Activated naive CD4-positive, alpha-beta T cell treated with anti-CD3 and anti-CD28 coated beads, Interleukin-2, amount 10 ng/mL, durations not matched to agents 7 days and 5 days (primary cell): ENCODE data around the gene GUCY2F.

Experiments used
- CTCF ChIA-PET: fragments of 350-600 bp; sonication (Branson Sonifier 250); formaldehyde crosslinking; loops from one replicate; lab custom pipeline; 2021; ENCODE audit warnings: antibody characterized with exemption; lab: Charles Lee
- DNase-seq: peaks from one replicate; pipeline ENCODE4 v3.0.0-alpha.2; 2020
- H3K27ac Mint-ChIP-seq: one replicate; pipeline ENCODE4 v1.8.0; 2021; ENCODE audit warnings: mild to moderate bottlenecking, moderate library complexity, mixed read lengths
- H3K27me3 Mint-ChIP-seq: one replicate; pipeline ENCODE4 v1.8.0; 2021; ENCODE audit warnings: mild to moderate bottlenecking, mixed read lengths
- H3K36me3 Mint-ChIP-seq: one replicate; pipeline ENCODE4 v1.8.0; 2021; ENCODE audit warnings: mixed read lengths
- H3K4me1 Mint-ChIP-seq: one replicate; pipeline ENCODE4 v1.8.0; 2021; ENCODE audit warnings: mixed read lengths
- H3K4me3 Mint-ChIP-seq: one replicate; pipeline ENCODE4 v1.8.0; 2021; ENCODE audit warnings: mild to moderate bottlenecking, moderate library complexity, mixed read lengths
- H3K9me3 Mint-ChIP-seq: one replicate; pipeline ENCODE4 v1.8.0; 2021; ENCODE audit warnings: mixed read lengths

GUCY2F gene

GRCh38 chrX:109374262-109374960 is 107.5 kb downstream of the GUCY2F start:
- no peak for DNase-seq
- H3K4me1 Mint-ChIP-seq = no peaks in the 10 kb centered on the region
- no peaks in the 10 kb centered on the region for H3K9me3 Mint-ChIP-seq
- H3K27ac Mint-ChIP-seq = no peak overlapping the region
- CTCF ChIA-PET = no interaction called here
- no peaks in the 10 kb centered on the region for H3K27me3 Mint-ChIP-seq
- no peaks in the 10 kb centered on the region for H3K36me3 Mint-ChIP-seq
- H3K4me3 Mint-ChIP-seq = no peak overlapping the region

GRCh38 chrX:109373468-109373867 is 108.4 kb downstream of the GUCY2F start:
- CTCF ChIA-PET = no interaction called here
- Mint-ChIP-seq H3K36me3 (no peaks in the 10 kb centered on the region), H3K4me3 (no peak overlapping the region), H3K27ac (no peak overlapping the region), H3K4me1 (no peaks in the 10 kb centered on the region), H3K27me3 (no peaks in the 10 kb centered on the region), H3K9me3 (no peaks in the 10 kb centered on the region)
- no peak for DNase-seq

DNA sequence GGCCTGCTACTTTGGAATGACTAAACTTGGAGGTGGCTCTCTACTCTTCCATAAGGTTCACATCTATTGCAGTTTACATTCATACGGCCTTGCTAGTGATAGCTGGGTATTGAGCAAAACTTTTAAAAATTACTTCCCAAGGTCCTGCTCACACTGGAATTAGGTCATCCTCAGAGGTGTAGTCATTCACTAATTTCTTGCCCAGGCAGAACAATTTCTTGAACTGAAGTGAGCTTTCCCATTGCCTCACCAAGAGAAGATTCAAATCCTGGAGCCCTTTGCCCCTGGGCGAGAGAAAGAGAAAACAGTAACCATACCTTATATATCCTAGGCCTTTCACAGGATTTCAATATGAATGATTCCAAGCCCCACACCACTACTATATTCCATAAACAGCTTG is 109.2 kb downstream of the GUCY2F start:
- Mint-ChIP-seq H3K4me1 (no peaks in the 10 kb centered on the region), H3K27me3 (no peaks in the 10 kb centered on the region), H3K27ac (no peak overlapping the region), H3K36me3 (no peaks in the 10 kb centered on the region), H3K4me3 (no peak overlapping the region), H3K9me3 (no peaks in the 10 kb centered on the region)
- CTCF ChIA-PET = no interaction called here
- no peak for DNase-seq

- Mint-ChIP-seq H3K27ac (no peak overlapping the region), H3K36me3 (no peaks in the 10 kb centered on the region), H3K4me1 (no peaks in the 10 kb centered on the region), H3K4me3 (no peak overlapping the region), H3K27me3 (no peaks in the 10 kb centered on the region), H3K9me3 (no peaks in the 10 kb centered on the region)
- DNase-seq = no peak
- CTCF ChIA-PET = no interaction called here
These were observed 109.6 kb downstream of the GUCY2F start for GRCh38 chrX:109372291-109372690.

DNA sequence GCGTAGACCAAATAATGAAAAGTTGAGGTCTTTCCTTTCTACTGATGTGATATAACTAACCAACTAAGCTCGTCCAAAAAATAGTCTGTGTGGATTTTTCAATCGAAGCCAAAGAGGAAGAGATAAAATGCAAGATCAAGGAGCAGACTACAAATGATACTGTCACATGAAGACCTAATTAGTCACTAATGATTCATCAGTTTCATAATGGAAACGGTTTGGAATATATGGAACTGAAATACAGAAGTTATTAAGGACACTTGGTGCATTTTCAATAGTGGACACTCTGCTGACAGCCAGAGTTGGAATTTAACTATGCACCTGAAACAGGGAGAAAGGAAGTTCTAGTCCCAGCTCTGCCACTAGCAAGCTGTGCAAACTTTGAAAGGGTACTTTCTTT is 119.8 kb downstream of the GUCY2F start:
- no peaks in the 10 kb centered on the region for H3K27me3 Mint-ChIP-seq
- no peaks in the 10 kb centered on the region for H3K9me3 Mint-ChIP-seq
- no peaks in the 10 kb centered on the region for H3K4me1 Mint-ChIP-seq
- CTCF ChIA-PET = no interaction called here
- DNase-seq = no peak
- no peak overlapping the region for H3K4me3 Mint-ChIP-seq
- no peak overlapping the region for H3K27ac Mint-ChIP-seq
- no peaks in the 10 kb centered on the region for H3K36me3 Mint-ChIP-seq

DNA sequence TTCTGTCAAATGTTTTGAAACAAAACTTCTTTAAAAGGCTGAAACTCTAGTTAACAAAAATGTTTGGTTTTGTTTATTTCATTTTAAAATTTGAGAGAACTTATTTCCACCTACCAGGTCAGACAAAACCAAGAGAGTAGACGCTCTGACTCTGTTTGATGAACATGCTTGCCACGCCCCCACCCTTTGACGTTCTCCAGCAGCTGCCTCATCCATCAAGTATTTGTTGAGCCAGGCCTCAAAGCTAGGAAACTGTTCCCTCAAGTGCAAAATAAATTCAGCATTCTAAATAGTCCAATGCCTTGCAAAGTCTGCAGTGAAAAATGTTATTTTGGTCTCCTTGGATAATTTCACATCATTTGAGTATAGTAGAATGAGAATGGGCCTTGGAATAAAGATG is 121.6 kb downstream of the GUCY2F start:
- Mint-ChIP-seq H3K27me3 (no peaks in the 10 kb centered on the region), H3K4me1 (no peaks in the 10 kb centered on the region), H3K27ac (no peak overlapping the region), H3K4me3 (no peak overlapping the region), H3K36me3 (no peaks in the 10 kb centered on the region), H3K9me3 (no peaks in the 10 kb centered on the region)
- CTCF ChIA-PET = no interaction called here
- no peak for DNase-seq

DNA sequence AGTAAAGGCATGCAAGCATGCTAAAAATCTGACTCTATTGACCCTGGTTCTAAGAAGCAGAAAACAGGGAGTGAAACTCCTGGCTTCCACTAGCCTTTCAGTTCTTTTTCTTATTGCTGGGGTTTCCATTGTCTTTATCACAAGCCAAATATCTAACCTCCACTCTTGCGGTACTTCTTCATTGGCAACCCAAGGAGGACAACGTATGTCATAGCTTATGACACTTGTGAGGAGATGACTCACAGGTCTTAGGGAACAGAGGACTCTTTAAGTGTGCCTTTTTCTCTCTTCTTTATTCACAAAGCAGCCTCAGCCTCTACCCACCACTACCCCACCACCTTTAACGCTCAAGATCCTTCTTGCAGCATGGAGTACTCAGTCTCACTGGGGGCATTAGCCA is 124.2 kb downstream of the GUCY2F start:
- H3K9me3 Mint-ChIP-seq = no peaks in the 10 kb centered on the region
- H3K27me3 Mint-ChIP-seq = no peaks in the 10 kb centered on the region
- no peaks in the 10 kb centered on the region for H3K4me1 Mint-ChIP-seq
- DNase-seq = no peak
- no peak overlapping the region for H3K4me3 Mint-ChIP-seq
- H3K36me3 Mint-ChIP-seq = no peaks in the 10 kb centered on the region
- no peak overlapping the region for H3K27ac Mint-ChIP-seq
- CTCF ChIA-PET = no interaction called here

DNA sequence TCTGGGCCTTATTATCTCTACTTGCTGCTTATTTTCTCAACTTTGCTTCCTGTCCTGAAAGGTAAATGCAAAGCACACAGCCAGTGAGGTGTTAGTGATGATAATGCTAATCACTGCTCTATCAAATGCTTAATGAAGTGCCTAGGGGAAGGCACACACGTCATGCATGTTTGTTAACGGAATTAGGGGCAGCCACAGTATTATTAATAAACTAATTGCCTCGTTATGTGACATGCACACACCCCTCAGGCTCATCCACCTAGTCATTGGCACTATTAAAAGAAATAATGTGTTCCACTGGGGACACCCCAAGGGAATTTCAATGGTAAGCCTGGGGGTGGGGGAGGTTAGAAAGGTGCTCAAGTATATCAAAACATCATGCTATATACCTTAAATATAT is 125.2 kb downstream of the GUCY2F start:
- H3K27me3 Mint-ChIP-seq = no peaks in the 10 kb centered on the region
- no peak overlapping the region for H3K4me3 Mint-ChIP-seq
- no peak for DNase-seq
- no peaks in the 10 kb centered on the region for H3K4me1 Mint-ChIP-seq
- CTCF ChIA-PET = no interaction called here
- H3K27ac Mint-ChIP-seq = no peak overlapping the region
- H3K36me3 Mint-ChIP-seq = no peaks in the 10 kb centered on the region
- H3K9me3 Mint-ChIP-seq = no peaks in the 10 kb centered on the region

DNA sequence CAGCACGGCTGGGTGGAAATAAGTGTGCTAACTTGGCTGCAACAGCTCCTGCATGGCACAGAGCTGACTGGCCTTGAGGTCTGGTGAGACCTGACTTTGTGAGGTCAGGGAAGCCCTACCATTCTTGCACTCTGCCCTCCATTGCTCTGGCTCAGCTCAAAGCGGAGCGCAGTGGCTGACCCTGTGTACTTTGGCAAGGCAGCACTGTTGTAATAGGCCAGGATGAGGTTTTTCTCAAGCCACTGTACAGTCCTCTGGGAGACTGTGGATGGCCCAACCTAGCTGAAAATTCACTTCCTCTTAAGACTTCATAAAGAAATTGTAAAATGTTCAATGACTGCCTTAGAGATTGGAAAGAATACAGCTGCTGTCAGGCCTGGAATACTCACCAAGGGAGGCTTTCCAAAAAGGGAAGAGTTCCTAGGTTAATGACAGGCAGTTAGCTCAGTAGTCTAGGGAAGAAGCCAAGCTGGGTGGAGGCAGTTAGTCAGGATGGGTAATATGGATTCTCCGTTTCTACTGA is 129.8 kb downstream of the GUCY2F start:
- no peaks in the 10 kb centered on the region for H3K9me3 Mint-ChIP-seq
- H3K27me3 Mint-ChIP-seq = no peaks in the 10 kb centered on the region
- no peak overlapping the region for H3K4me3 Mint-ChIP-seq
- no peaks in the 10 kb centered on the region for H3K36me3 Mint-ChIP-seq
- no peak overlapping the region for H3K27ac Mint-ChIP-seq
- CTCF ChIA-PET = no interaction called here
- H3K4me1 Mint-ChIP-seq = no peaks in the 10 kb centered on the region
- DNase-seq = no peak

- H3K36me3 Mint-ChIP-seq = no peaks in the 10 kb centered on the region
- no peak overlapping the region for H3K4me3 Mint-ChIP-seq
- H3K4me1 Mint-ChIP-seq = no peaks in the 10 kb centered on the region
- no peak overlapping the region for H3K27ac Mint-ChIP-seq
- no peaks in the 10 kb centered on the region for H3K27me3 Mint-ChIP-seq
- CTCF ChIA-PET = no interaction called here
- DNase-seq = no peak
- H3K9me3 Mint-ChIP-seq = no peaks in the 10 kb centered on the region
These were observed 130.3 kb downstream of the GUCY2F start for GRCh38 chrX:109351557-109351956.

DNA sequence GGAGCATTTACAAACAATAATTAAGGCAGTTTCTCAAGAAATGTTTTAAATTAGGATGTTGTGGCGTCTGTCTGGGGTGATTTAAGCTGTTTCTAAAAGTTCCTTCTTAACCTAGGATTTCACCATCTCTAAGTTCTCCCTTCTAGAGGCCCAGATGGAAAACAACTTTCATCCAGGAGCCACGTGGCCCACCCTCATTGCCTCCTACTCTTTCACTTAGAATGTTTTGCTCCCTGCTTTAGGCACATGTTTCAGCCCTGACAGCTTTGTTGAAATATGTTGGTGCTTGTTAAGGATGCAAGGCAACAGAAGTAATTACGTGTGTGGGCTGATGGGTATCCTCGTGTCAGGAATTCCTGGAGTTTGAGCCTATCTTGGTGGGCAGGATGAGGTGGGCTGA is 131.3 kb downstream of the GUCY2F start:
- no peak overlapping the region for H3K4me3 Mint-ChIP-seq
- H3K9me3 Mint-ChIP-seq = no peaks in the 10 kb centered on the region
- no peak for DNase-seq
- no peaks in the 10 kb centered on the region for H3K27me3 Mint-ChIP-seq
- no peaks in the 10 kb centered on the region for H3K36me3 Mint-ChIP-seq
- no peak overlapping the region for H3K27ac Mint-ChIP-seq
- CTCF ChIA-PET = no interaction called here
- no peaks in the 10 kb centered on the region for H3K4me1 Mint-ChIP-seq

GRCh38 chrX:109350051-109350450 is 131.8 kb downstream of the GUCY2F start:
- Mint-ChIP-seq H3K4me3 (no peak overlapping the region), H3K27me3 (no peaks in the 10 kb centered on the region), H3K36me3 (no peaks in the 10 kb centered on the region), H3K9me3 (no peaks in the 10 kb centered on the region), H3K27ac (no peak overlapping the region), H3K4me1 (no peaks in the 10 kb centered on the region)
- CTCF ChIA-PET = no interaction called here
- no peak for DNase-seq

GRCh38 chrX:109347632-109348031 is 134.3 kb downstream of the GUCY2F start:
- CTCF ChIA-PET = no interaction called here
- H3K27me3 Mint-ChIP-seq = no peaks in the 10 kb centered on the region
- no peaks in the 10 kb centered on the region for H3K4me1 Mint-ChIP-seq
- no peak for DNase-seq
- no peaks in the 10 kb centered on the region for H3K9me3 Mint-ChIP-seq
- H3K27ac Mint-ChIP-seq = no peak overlapping the region
- H3K36me3 Mint-ChIP-seq = no peaks in the 10 kb centered on the region
- H3K4me3 Mint-ChIP-seq = no peak overlapping the region

GRCh38 chrX:109346491-109346890 is 135.4 kb downstream of the GUCY2F start:
- Mint-ChIP-seq H3K27ac (no peak overlapping the region), H3K36me3 (no peaks in the 10 kb centered on the region), H3K4me3 (no peak overlapping the region), H3K9me3 (no peaks in the 10 kb centered on the region), H3K27me3 (no peaks in the 10 kb centered on the region), H3K4me1 (no peaks in the 10 kb centered on the region)
- no peak for DNase-seq
- CTCF ChIA-PET = no interaction called here

DNA sequence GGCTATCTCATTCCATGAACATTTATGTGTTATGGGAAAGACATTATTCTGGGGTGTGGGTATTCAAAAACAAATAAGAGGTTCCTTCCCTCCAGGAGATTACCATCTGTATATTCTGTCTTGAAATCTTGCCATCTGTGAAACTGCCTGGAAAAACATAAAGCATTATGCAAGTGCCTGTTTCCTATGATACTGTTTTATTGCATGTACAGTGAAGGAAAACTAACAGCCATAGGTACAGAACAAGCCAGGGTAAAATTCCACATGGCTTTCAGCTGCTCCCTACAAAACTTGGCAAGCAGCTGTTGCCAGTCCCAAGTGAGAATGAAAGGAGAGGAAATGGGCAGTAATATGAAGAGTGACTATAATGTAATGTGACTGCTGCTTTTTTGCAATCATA is 136.0 kb downstream of the GUCY2F start:
- no peak overlapping the region for H3K27ac Mint-ChIP-seq
- CTCF ChIA-PET = no interaction called here
- H3K9me3 Mint-ChIP-seq = no peaks in the 10 kb centered on the region
- H3K4me3 Mint-ChIP-seq = no peak overlapping the region
- no peaks in the 10 kb centered on the region for H3K36me3 Mint-ChIP-seq
- H3K27me3 Mint-ChIP-seq = no peaks in the 10 kb centered on the region
- DNase-seq = no peak
- no peaks in the 10 kb centered on the region for H3K4me1 Mint-ChIP-seq

GRCh38 chrX:109344678-109345077 is 137.2 kb downstream of the GUCY2F start:
- Mint-ChIP-seq H3K4me1 (no peaks in the 10 kb centered on the region), H3K9me3 (no peaks in the 10 kb centered on the region), H3K4me3 (no peak overlapping the region), H3K27me3 (no peaks in the 10 kb centered on the region), H3K36me3 (no peaks in the 10 kb centered on the region), H3K27ac (no peak overlapping the region)
- DNase-seq = no peak
- CTCF ChIA-PET = no interaction called here
